SK-N-SH treated with all-trans-retinoic acid at 6 μM for 48 hours (cell line): ENCODE data around the gene SARDH.

Experiments
- ATAC-seq: fragments of 200-7000 bp; cut with Tn5 transposase; 3 replicates; pipeline ENCODE4 v1.9.1; 2020; ENCODE audit warnings: mild to moderate bottlenecking, moderate library complexity
- ARNTL ChIP-seq: fragments of 450-650 bp; formaldehyde crosslinking; IDR thresholded peaks from 2 replicates; pipeline ENCODE4 v1.5.0; 2020; ENCODE audit warnings: low read depth, mild to moderate bottlenecking, moderate library complexity, borderline replicate concordance
- CSDC2 ChIP-seq: fragments of 250-450 bp; sonication (Bioruptor Pico); IDR thresholded peaks from 2 replicates; pipeline ENCODE4 v1.5.0; 2020; ENCODE audit warnings: mild to moderate bottlenecking, moderate library complexity
- CSRNP3 ChIP-seq: fragments of 250-450 bp; sonication (Bioruptor Pico); IDR thresholded peaks from 2 replicates; pipeline ENCODE4 v1.5.1; 2021; ENCODE audit warnings: mild to moderate bottlenecking, moderate library complexity
- ESRRG ChIP-seq: fragments of 250-450 bp; sonication (Bioruptor Pico); IDR thresholded peaks from 2 replicates; pipeline ENCODE4 v1.6.1; 2021; ENCODE audit warnings: mild to moderate bottlenecking
- GLIS3 ChIP-seq: fragments of 250-450 bp; sonication (Bioruptor Pico); IDR thresholded peaks from 2 replicates; pipeline ENCODE4 v1.5.0; 2020; ENCODE audit warnings: mild to moderate bottlenecking, moderate library complexity
- OSR1 ChIP-seq: fragments of 250-450 bp; sonication (Bioruptor Pico); IDR thresholded peaks from 2 replicates; pipeline ENCODE4 v1.8.0; 2022; ENCODE audit warnings: moderate library complexity, mild to moderate bottlenecking, inconsistent platforms
- POU6F1 ChIP-seq: fragments of 250-450 bp; sonication (Bioruptor Pico); IDR thresholded peaks from 2 replicates; pipeline ENCODE4 v1.8.0; 2021; ENCODE audit warnings: low read depth, mild to moderate bottlenecking, moderate library complexity, borderline replicate concordance
- PPARA ChIP-seq: fragments of 250-450 bp; sonication (Bioruptor Pico); IDR thresholded peaks from 2 replicates; pipeline ENCODE4 v1.5.0; 2020; ENCODE audit warnings: mild to moderate bottlenecking, borderline replicate concordance
- RARB ChIP-seq: fragments of 250-450 bp; sonication (Bioruptor Pico); IDR thresholded peaks from 2 replicates; pipeline ENCODE4 v1.8.0; 2021; ENCODE audit warnings: mild to moderate bottlenecking, moderate library complexity
- TCF4 ChIP-seq: fragments of 250-450 bp; sonication (Bioruptor Pico); IDR thresholded peaks from 2 replicates; pipeline ENCODE4 v1.8.0; 2021; ENCODE audit warnings: mild to moderate bottlenecking, moderate library complexity, borderline replicate concordance
- TOX ChIP-seq: fragments of 250-450 bp; sonication (Bioruptor Pico); IDR thresholded peaks from 2 replicates; pipeline ENCODE4 v1.8.0; 2021; ENCODE audit warnings: mild to moderate bottlenecking, moderate library complexity, borderline replicate concordance
- TSHZ2 ChIP-seq: fragments of 250-450 bp; sonication (Bioruptor Pico); IDR thresholded peaks from 2 replicates; pipeline ENCODE4 v1.5.0; 2020; ENCODE audit warnings: mild to moderate bottlenecking, moderate library complexity
- ZFP3 ChIP-seq: fragments of 250-450 bp; sonication (Bioruptor Pico); IDR thresholded peaks from 2 replicates; pipeline ENCODE4 v1.5.0; 2020; ENCODE audit warnings: mild to moderate bottlenecking, moderate library complexity
- ZFP30 ChIP-seq: fragments of 450-650 bp; formaldehyde crosslinking; IDR thresholded peaks from 2 replicates; pipeline ENCODE4 v1.5.0; 2022; ENCODE audit warnings: mild to moderate bottlenecking, moderate library complexity
- ZNF565 ChIP-seq: fragments of 450-650 bp; formaldehyde crosslinking; conservative IDR thresholded peaks from 2 replicates; pipeline ENCODE4 v1.5.0; 2020; ENCODE audit warnings: low read depth, mild to moderate bottlenecking, moderate library complexity
- ZNF70 ChIP-seq: fragments of 450-650 bp; formaldehyde crosslinking; IDR thresholded peaks from 2 replicates; pipeline ENCODE4 v1.5.0; 2020; ENCODE audit warnings: mild to moderate bottlenecking, moderate library complexity
- ZNF8 ChIP-seq: fragments of 450-650 bp; formaldehyde crosslinking; IDR thresholded peaks from 2 replicates; pipeline ENCODE4 v1.5.0; 2020; ENCODE audit warnings: mild to moderate bottlenecking, moderate library complexity
- TF ChIP-seq, protein P1 (sequence below): fragments of 250-450 bp; sonication (Bioruptor Pico); IDR thresholded peaks from 2 replicates; pipeline ENCODE4 v1.8.0; 2020; ENCODE audit warnings: mild to moderate bottlenecking, moderate library complexity, borderline replicate concordance

The SARDH gene

GRCh38 chr9:133703591-133704399, 34.4 kb downstream of the SARDH start:
- no peak for TF ChIP-seq ESRRG (CRISPR knock-in tag)
- TF ChIP-seq ZFP30 (CRISPR knock-in tag) = no peak
- TF ChIP-seq ARNTL (CRISPR knock-in tag) = no peak
- TF ChIP-seq RARB (CRISPR knock-in tag) = no peak
- TF ChIP-seq PPARA (CRISPR knock-in tag) = no peak
- TF ChIP-seq GLIS3 = no peak
- TF ChIP-seq CSDC2 (CRISPR knock-in tag) = no peak
- no peak for TF ChIP-seq CSRNP3 (CRISPR knock-in tag)
- TF ChIP-seq ZNF8 (CRISPR knock-in tag) = no peak
- no peak for TF ChIP-seq ZNF565 (CRISPR knock-in tag)
- ATAC-seq = no peak

DNA sequence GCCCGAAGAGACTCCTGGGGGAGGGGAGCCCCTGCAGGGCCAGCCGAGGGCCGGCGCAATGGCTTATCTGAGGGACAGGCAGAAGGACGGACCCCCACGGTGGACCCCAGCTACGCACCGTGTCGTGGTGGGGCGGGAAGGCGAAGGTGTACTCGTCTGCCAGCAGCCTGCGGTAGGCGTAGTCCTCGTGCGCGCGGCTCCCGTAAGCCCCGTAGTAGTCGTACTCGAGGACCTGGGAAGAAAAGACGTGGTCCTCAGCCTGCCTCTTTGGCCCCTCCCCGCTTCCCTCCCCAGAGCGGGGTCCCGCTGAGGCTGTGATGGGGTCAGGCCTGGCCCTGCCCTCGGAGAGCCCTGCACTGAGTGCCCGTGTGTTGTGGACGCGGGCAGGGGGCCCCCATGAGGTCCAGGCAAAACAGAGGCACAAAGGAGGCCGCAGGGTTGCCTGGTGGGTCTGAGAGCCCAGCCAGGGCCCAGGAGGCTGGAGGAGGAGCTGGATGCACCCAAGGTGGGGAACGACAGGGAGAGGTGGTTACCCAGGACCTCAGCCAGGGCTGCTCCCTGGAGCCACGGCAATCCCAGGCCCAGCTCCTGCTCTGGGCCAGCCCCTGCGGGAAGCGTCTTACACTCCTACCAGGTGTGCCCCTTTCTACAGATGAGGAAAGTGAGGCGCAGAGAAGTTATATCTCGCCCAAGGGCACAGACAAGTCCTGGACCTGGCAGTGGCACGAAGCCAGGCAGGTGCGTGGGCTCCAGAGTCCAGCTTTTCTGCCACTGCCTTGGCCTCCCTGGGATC, 35.2 kb downstream of the SARDH start:
- no peak for TF ChIP-seq POU6F1
- TF ChIP-seq ZNF70 (CRISPR knock-in tag) = no peak
- no peak for TF ChIP-seq CSDC2 (CRISPR knock-in tag)
- no peak for TF ChIP-seq TOX (CRISPR knock-in tag)
- TF ChIP-seq, protein P1, sequence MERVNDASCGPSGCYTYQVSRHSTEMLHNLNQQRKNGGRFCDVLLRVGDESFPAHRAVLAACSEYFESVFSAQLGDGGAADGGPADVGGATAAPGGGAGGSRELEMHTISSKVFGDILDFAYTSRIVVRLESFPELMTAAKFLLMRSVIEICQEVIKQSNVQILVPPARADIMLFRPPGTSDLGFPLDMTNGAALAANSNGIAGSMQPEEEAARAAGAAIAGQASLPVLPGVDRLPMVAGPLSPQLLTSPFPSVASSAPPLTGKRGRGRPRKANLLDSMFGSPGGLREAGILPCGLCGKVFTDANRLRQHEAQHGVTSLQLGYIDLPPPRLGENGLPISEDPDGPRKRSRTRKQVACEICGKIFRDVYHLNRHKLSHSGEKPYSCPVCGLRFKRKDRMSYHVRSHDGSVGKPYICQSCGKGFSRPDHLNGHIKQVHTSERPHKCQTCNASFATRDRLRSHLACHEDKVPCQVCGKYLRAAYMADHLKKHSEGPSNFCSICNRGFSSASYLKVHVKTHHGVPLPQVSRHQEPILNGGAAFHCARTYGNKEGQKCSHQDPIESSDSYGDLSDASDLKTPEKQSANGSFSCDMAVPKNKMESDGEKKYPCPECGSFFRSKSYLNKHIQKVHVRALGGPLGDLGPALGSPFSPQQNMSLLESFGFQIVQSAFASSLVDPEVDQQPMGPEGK (CRISPR knock-in tag) = no peak
- no peak for TF ChIP-seq CSRNP3 (CRISPR knock-in tag)
- TF ChIP-seq TCF4 (CRISPR knock-in tag) = no peak
- TF ChIP-seq TSHZ2 (CRISPR knock-in tag) = no peak
- TF ChIP-seq ZNF8 (CRISPR knock-in tag) = no peak
- TF ChIP-seq OSR1 = no peak
- TF ChIP-seq ZFP3 (CRISPR knock-in tag) = no peak
- TF ChIP-seq RARB (CRISPR knock-in tag) = no peak
- TF ChIP-seq ZNF565 (CRISPR knock-in tag) = no peak
- no peak for TF ChIP-seq ESRRG (CRISPR knock-in tag)
- ATAC-seq = no peak
